ENCODE data around the gene ASAP2. TPM values are rescaled to one million over a fixed set of nuclear protein-coding genes. Genes with fewer than 3 reads are reported as not detected.

ASAP2 gene
- total RNA-seq, 4 donors from 2014 or later = 33.2 to 62.1 (median 54.5) TPM

DNA sequence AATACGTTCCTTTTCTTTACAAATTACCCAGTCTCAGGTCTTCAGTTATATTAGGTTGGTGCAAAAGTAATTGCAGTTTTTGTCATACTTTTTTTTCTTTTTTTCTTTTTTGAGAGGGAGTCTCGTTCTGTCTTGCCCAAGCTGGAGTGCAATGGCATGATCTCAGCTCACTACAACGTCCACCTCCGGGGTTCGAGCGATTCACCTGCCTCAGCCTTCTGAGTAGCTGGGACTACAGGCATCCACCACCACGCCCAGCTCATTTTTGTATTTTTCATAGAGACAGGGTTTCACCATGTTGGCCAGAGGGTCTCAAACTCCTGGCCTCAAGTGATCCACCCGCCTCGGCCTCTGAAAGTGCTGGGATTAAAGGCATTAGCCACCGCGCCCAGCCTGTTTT is 43.8 kb upstream of the ASAP2 start:
- Histone ChIP-seq H3K36me3 (no peaks in the 10 kb centered on the region), H3K27ac (no peak overlapping the region), H3K4me3 (no peak overlapping the region), H3K27me3 (no peaks in the 10 kb centered on the region), H3K4me1 (peaks cover 0 to 4% (median 0%) of the 10 kb centered on the region in 4 donors), H3K9me3 (no peaks in the 10 kb centered on the region)
- intact Hi-C loops (cut with DNase I; ENCODE audit: low total_unique reads) (no loop called here), in situ Hi-C loops (cut with MboI; ENCODE audit: low pct_ligation_motif_present in 1 of 4, low pct_unique_long_range_greater_than_20kb in 1 of 4, low sequenced_read_pairs in 3 of 4) (loop anchor here in 1 of 4 donors (25.0 kb wide), 1 partner anchor 174 kb away; no protein-coding TSS in a partner anchor)
- no peak for DNase-seq
- TF ChIP-seq EP300 (IDR thresholded peaks at IDR 0.05; ENCODE audit: low read depth) = no peak
- no peak for TF ChIP-seq CTCF (IDR thresholded peaks at IDR 0.05)
- TF ChIP-seq POLR2AphosphoS5 (IDR thresholded peaks at IDR 0.05) = no peak
- TF ChIP-seq POLR2A (IDR thresholded peaks at IDR 0.05) = no peak
- 65 to 82% methylated on average over 5 to 11 of the region's 11 CpGs for WGBS, 2 donors (ENCODE audit: low coverage in 1 of 2)

- intact Hi-C loops (cut with DNase I; ENCODE audit: low total_unique reads) (no loop called here), in situ Hi-C loops (cut with MboI; ENCODE audit: low pct_ligation_motif_present in 1 of 4, low pct_unique_long_range_greater_than_20kb in 1 of 4, low sequenced_read_pairs in 3 of 4) (loop anchor here in 1 of 4 donors (25.0 kb wide), 1 partner anchor 174 kb away; no protein-coding TSS in a partner anchor)
- H3K27ac ChIP-seq = peak overlapping the region in 1 of 4 donors; percentile 0
- H3K4me1 ChIP-seq = peaks cover 0 to 4% (median 0%) of the 10 kb centered on the region in 4 donors
- 73 to 80% methylated on average over 3 to 8 of the region's 8 CpGs for WGBS, 2 donors (ENCODE audit: low coverage in 1 of 2)
- H3K36me3 ChIP-seq = no peaks in the 10 kb centered on the region
- TF ChIP-seq POLR2AphosphoS5 (IDR thresholded peaks at IDR 0.05) (no peak), CTCF (IDR thresholded peaks at IDR 0.05) (no peak), POLR2A (IDR thresholded peaks at IDR 0.05) (no peak), EP300 (IDR thresholded peaks at IDR 0.05; ENCODE audit: low read depth) (no peak)
- H3K4me3 ChIP-seq = no peak overlapping the region
- H3K27me3 ChIP-seq = no peaks in the 10 kb centered on the region
- no peak for DNase-seq
- no peaks in the 10 kb centered on the region for H3K9me3 ChIP-seq
Observed at GRCh38 chr2:9163306-9164111, 43.1 kb upstream of the ASAP2 start.

DNA sequence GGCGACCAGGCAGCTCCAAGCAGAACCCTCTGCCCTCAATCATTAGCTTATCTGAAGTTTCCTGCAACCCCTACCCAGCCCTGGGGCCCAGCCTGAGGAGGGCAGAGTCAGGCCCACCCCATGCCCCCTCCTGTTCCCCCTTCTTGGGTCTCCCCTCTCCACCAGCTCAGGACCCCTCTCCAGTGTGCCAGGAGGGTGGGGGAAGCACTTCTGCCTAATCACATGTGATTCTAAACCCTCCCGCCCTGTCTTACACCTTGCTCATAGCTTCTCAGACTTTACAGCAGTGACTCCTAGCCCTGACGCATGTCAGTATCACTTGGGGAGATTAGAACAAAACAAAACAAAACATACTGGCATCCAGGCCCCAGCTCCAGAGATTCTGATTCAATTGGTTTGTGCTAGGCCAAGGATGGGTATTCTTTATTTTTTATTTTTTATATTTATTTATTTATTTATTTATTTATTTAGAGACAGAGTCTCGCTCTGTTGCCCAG is 42.5 kb upstream of the ASAP2 start:
- intact Hi-C loops (cut with DNase I; ENCODE audit: low total_unique reads) = no loop called here
- whole genome bisulfite sequencing, 2 donors (ENCODE audit: low coverage in 1 of 2) = 79 to 91% methylated on average over 2 to 4 of the region's 4 CpGs
- DNase-seq = no peak
- H3K36me3 ChIP-seq = no peaks in the 10 kb centered on the region
- no peak overlapping the region for H3K4me3 ChIP-seq
- TF ChIP-seq EP300 (IDR thresholded peaks at IDR 0.05; ENCODE audit: low read depth) = no peak
- no peak for TF ChIP-seq POLR2A (IDR thresholded peaks at IDR 0.05)
- TF ChIP-seq POLR2AphosphoS5 (IDR thresholded peaks at IDR 0.05) = no peak
- no peak for TF ChIP-seq CTCF (IDR thresholded peaks at IDR 0.05)
- no peaks in the 10 kb centered on the region for H3K27me3 ChIP-seq
- peak overlapping the region in 1 of 4 donors; percentile 0 for H3K27ac ChIP-seq
- no peaks in the 10 kb centered on the region for H3K9me3 ChIP-seq
- peaks cover 0 to 8% (median 3%) of the 10 kb centered on the region in 4 donors for H3K4me1 ChIP-seq
- in situ Hi-C loops (cut with MboI; ENCODE audit: low pct_ligation_motif_present in 1 of 4, low pct_unique_long_range_greater_than_20kb in 1 of 4, low sequenced_read_pairs in 3 of 4) = loop anchor here in 1 of 4 donors (25.0 kb wide), 1 partner anchor 173 kb away; no protein-coding TSS in a partner anchor

DNA sequence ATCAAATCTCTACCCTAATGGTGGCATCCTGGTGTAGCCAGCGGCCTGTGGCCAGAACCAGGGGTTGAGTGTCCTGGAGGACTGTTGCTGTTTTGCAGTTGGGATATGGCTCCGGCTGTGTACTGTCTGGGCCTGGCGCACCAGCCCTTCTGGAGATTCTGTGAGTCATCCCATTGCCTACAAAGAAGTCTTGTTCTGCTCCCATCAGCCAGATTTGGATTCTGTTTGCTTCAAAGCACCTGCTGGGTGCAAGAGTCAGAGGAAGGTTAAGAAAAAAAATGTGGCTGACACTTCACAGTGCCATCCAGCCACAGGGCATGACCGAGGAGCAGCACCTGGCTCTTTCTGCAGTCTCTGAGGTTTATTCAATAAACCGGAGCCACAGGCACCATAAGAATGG is 41.0 kb upstream of the ASAP2 start:
- in situ Hi-C loops (cut with MboI; ENCODE audit: low pct_ligation_motif_present in 1 of 4, low pct_unique_long_range_greater_than_20kb in 1 of 4, low sequenced_read_pairs in 3 of 4) = loop anchor here in 1 of 4 donors (25.0 kb wide), 1 partner anchor 172 kb away; no protein-coding TSS in a partner anchor
- H3K4me3 ChIP-seq = no peak overlapping the region
- intact Hi-C loops (cut with DNase I; ENCODE audit: low total_unique reads) = no loop called here
- 79 to 89% methylated on average over 3 to 5 of the region's 5 CpGs for WGBS, 2 donors (ENCODE audit: low coverage in 1 of 2)
- H3K27ac ChIP-seq = no peak overlapping the region
- TF ChIP-seq EP300 (IDR thresholded peaks at IDR 0.05; ENCODE audit: low read depth) = no peak
- no peak for TF ChIP-seq CTCF (IDR thresholded peaks at IDR 0.05)
- TF ChIP-seq POLR2A (IDR thresholded peaks at IDR 0.05) = no peak
- no peak for TF ChIP-seq POLR2AphosphoS5 (IDR thresholded peaks at IDR 0.05)
- H3K4me1 ChIP-seq = peaks cover 0 to 20% (median 4%) of the 10 kb centered on the region in 4 donors
- no peaks in the 10 kb centered on the region for H3K27me3 ChIP-seq
- H3K9me3 ChIP-seq = no peaks in the 10 kb centered on the region
- no peak for DNase-seq
- H3K36me3 ChIP-seq = no peaks in the 10 kb centered on the region

Data from transverse colon (tissue), 4 donors.